T-helper 1 cell treated with Interleukin-12 subunit alpha and Interleukin-12 subunit beta and Interleukin-4 antibody, amounts not matched to agents 30 ng/mL and 1 ng/mL, for 36 hours (primary cell): Measurements from ENCODE around the gene SMIM1. TPM values are rescaled to one million over a fixed set of nuclear protein-coding genes. Genes with fewer than 3 reads are reported as not detected.

ENCODE experiments used
- intact Hi-C: fragments of 100-400 bp; cut with micrococcal nuclease; formaldehyde crosslinking; loops from one replicate; pipeline ENCODE4 v1.15.1; 2024
- total RNA-seq: library from RNA; stranded (reverse); gene quantifications from 2 replicates; pipeline ENCODE4 v1.2.3, GENCODE V29; 2022

The SMIM1 gene
- total RNA-seq, 1 donor from 2014 or later = not detected

GRCh38 chr1:3775490-3776230, 3.1 kb downstream of the SMIM1 start:
- intact Hi-C loops = loop anchor here (1.0 kb wide), 2 partner anchors 21 to 26 kb away; partner anchors contain the start of gene LRRC47

GRCh38 chr1:3776231-3776961, 3.8 kb downstream of the SMIM1 start:
- intact Hi-C loops = loop anchor here (1.0 kb wide), 2 partner anchors 20 to 25 kb away; partner anchors contain the start of gene LRRC47

- intact Hi-C loops = no loop called here
Observed at GRCh38 chr1:3777078-3777547, 4.6 kb downstream of the SMIM1 start.

- intact Hi-C loops = no loop called here
Observed at GRCh38 chr1:3777647-3778589, 5.4 kb downstream of the SMIM1 start.

GRCh38 chr1:3778590-3779264, 6.2 kb downstream of the SMIM1 start:
- intact Hi-C loops = no loop called here

DNA sequence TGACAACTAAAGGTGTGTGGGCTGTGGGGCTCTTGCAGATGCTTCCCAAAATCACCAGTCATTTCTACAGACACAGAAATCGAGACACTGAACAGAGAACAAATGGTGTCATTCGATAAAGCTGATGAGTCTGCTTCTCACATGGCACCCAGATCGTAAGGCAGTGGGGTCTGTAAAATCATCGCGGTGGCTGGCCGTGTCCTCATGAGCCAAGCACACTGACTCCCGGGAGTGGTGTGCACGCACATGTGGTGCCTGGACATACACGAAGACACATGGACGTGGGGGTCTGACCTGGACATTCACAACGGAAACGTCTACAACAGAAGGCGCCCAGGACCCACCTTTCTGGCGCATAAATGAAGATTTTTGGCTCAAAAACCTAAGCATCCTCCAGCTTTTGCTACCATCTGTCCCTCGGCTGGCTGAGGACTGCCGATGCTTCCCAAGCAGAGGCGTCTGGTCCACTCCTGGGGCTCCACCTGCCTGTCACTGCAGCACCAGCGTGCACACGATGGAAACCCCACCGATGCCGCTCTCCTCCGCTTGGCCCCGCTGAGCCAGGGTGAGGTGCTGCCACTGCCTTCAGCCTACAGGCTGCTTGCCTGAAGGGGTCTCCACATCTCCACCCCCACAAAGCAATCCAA, 6.8 kb downstream of the SMIM1 start:
- intact Hi-C loops = no loop called here

- intact Hi-C loops = no loop called here
Observed at GRCh38 chr1:3779912-3780416, 7.4 kb downstream of the SMIM1 start.

DNA sequence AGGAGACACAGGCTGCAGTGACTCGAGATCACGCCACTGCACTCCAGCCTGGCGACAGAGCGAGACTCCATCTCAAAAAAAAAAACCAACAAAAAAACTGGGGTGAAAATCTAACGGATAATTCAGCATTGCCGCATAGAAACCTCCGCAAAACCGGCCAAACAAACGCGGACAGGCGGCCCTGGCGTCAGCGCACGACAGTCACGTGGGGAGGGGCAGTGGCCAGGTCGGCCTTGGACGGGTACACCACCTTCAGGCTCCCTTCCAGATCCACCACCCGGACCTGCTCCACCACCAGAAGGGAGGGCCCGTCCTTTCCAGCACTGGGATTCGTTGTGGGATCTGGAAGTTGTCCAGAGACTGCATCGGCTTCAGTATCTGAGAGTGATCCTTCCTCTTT, 8.4 kb downstream of the SMIM1 start:
- intact Hi-C loops = no loop called here

DNA sequence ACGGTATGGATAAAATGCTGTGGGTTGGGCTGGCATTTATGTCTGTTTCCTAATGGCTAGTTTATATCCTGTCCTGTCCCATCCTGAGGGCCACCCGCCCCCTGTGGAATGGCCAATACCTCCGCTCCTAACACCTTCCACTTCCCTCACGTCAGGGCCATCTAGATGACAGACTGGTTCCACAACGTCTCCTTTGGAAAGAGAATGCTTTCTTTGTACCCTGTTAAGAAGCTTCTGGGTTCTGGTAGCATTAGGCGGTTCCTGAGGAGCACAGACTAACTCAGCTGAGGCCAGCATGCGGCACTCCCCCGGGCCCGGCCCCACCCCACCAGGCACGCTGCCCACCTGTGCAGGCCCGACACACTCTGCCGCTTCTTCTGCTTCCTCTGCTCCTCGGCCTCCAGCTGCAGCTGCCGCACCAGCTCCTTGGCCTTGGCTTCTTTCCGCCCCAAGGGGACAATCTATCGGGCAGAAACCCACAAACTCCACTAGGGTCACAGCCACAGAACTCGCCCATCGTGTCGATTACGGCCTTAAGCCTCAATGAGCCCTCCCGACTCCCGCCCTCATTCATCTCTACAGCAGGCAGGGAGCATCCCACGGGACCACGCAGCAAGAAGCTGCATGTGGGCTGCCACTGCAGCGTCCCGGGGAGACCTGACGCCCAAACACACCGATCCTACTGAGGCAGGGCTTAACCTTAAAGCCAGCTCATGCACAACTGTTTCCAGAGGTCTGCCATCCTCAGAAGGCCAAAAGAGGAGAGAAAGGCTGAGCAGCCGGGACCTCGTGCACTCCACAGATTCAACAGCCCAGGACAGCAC, 11.3 kb downstream of the SMIM1 start:
- intact Hi-C loops = no loop called here

- intact Hi-C loops = no loop called here
Observed at GRCh38 chr1:3785045-3785444, 12.5 kb downstream of the SMIM1 start.

GRCh38 chr1:3785456-3786157, 13.1 kb downstream of the SMIM1 start:
- intact Hi-C loops = no loop called here

DNA sequence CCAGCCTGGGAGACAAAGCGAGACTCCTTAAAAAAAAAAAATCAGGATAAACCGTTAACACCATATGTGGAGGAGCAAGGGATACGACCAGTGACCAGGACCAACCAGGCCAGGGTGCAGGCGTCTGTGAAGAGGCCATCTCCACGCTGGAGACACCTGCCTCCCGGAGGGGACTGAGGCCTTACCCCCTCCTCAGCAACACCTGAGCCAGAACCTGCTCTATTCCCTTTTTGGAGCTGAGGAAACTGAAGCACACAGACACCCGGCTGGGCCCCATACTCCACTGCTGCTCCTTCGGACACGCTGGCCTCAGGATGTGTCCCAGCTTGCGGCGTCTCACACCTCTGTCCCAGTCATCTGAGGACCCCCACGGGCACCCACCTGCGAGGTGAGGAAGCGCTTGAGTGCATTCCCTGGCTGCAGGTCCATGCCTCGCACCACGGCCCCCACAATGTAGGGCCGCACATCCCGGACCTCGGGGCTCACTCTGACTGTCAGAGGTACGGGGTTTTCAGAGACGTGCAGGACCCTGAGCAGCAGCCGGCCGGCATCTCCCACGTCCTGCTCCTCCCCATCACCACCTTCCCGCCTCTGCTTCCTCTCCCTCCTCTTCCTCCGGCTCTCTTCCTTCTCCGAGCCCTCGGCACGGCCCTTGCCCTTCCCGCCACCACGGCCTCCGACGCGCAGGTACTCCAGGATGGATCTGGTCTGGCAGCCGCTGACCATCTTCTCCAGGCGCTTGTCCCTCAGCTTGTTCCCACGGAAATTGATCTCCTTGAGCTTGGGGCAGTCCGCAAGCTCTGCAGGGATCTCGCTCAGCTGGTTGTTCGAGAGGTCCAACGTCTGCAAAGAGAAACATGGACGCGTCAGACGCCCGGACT, 14.2 kb downstream of the SMIM1 start:
- intact Hi-C loops = no loop called here

- intact Hi-C loops = no loop called here
Observed at GRCh38 chr1:3787349-3787715, 14.8 kb downstream of the SMIM1 start.

GRCh38 chr1:3787745-3788605, 15.4 kb downstream of the SMIM1 start:
- intact Hi-C loops = no loop called here

DNA sequence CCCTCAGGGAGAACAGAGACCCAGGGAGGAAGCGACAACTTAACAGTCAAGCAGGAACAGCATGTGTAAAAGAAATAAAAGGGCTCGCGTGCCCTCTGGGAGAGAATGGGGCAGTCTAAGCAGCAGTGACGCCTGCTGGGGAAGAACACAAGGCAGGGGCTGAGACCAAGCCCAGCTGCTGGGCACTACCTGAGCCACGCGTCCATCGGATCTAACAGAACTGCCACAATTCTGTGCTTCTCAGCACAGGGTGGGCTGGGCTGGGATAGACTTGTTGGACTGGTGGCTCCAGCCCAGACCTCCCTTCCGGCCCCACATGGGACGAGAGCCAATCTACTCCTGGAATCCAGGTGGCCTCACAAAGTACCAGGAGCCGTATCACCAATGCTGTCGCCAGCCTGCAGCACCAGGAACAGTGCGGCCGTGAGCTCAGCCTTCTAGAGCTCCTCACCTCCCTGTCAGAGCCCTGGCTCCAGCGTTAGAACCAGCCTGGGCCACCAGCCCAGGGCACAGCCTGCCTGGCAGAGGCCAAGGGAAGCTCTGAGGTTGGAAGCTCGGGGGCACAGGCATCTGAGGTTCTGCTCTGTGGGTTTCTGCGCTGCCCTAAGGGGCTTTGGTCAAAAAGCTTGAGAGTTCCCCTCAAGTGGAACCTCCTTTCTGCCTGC, 16.3 kb downstream of the SMIM1 start:
- intact Hi-C loops = no loop called here
